SK-N-MC (cell line): Measurements from ENCODE around the gene IQGAP3.

Experiments used
- EZH2 ChIP-seq: fragments of 200-600 bp; sonication (generic); IDR thresholded peaks from one replicate; pipeline ENCODE4 v1.6.1; 2017; ENCODE audit warnings: antibody characterized with exemption
- FOXP2 ChIP-seq: optimal IDR thresholded peaks from 2 replicates; pipeline ENCODE3; 2011; ENCODE audit warnings: mild to moderate bottlenecking, moderate library complexity; ENCODE audit not compliant: insufficient read depth; ENCODE audit errors: extremely low read length, control extremely low read depth

GRCh38 chr1:156559086-156559796 lies 13.1 kb downstream of the IQGAP3 start:
- TF ChIP-seq FOXP2 (no peak), EZH2 (no peak)
